ENCODE results near the gene RAB40C. TPM values are rescaled to one million over a fixed set of nuclear protein-coding genes. Genes with fewer than 3 reads are reported as not detected.
"Not testable (repeated sequence)": the region's sequence is repeated elsewhere in the genome, so short reads cannot be mapped to it uniquely, and the experiment has no call there.

Gene RAB40C
- total RNA-seq, 2 experiments from 2014 or later = 13.3 to 17.6 TPM

DNA sequence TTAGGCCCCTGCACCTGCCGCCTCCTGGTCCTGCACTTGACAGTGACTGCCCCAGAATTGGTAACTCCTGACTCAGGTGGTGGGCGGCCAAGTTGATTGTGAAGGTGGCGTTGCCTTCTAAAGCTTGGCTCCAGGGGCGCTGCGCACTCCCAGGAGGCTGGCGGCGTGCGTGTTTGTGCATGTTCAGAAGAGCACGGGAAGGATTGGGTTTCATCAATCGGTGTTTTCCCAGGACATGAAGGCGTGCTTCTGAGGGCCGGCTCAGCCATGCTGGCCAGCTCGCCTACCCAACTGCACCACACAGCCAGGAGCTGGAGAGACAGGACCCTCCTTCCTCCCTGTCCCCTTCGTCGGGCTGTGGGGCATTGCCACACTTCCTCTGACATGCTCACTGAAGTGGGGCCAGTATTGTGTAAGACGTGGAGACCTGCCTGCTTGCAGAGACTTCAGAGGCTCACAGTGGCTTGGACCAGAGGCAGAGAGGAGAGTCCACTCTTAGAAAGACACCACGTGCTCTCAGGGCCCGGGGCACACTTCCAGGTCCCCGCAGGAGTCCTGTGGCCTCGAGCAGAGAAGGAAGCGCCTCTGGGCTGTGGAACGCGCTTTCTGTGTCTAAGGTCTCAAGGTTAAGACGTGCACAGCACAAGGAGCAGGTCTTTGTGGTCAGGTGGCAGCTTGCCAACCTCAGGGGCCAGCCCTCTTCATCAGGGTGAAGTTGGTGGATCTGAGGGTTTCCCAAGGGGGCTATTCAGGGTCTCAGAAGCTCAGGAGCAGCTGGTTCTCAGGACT lies 2.8 kb downstream of the RAB40C start:
- Mint-ChIP-seq H3K4me3 (no peak overlapping the region), H3K36me3 (ENCODE audit: low read depth) (no peaks in the 10 kb centered on the region), H3K9me3 (no peaks in the 10 kb centered on the region), H3K27me3 (no peaks in the 10 kb centered on the region), H3K27ac (no peak overlapping the region), H3K4me1 (peaks cover 21% of the 10 kb centered on the region)
- no peak for DNase-seq
- CTCF ChIA-PET = interaction anchor here (0.8 to 1.2 kb wide), 5 partner anchors 10 to 68 kb away, joined by 3 to 5 read pairs (median 3); no protein-coding TSS in a partner anchor
- POLR2A ChIA-PET = no interaction called here

DNA sequence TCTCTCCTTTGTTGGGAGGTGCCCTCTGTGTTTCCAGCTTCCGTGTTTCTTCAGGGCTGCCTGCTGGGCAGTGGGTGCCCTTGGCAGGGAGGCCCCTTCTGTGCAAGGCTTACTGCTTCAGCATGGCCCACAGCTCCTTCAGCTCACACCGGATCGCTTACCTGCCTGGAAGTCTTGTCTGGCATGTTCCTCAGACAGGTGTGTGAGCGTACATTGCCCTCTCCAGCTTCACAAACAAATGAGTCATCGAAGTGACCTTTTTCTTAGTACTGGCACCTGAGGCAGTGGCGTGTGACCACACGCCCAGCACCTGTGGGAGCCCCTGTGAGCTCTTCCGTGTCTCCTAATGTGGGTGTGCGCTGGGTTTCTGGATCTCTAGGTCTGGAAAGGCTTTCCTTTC lies 3.5 kb downstream of the RAB40C start:
- DNase-seq = no peak
- Mint-ChIP-seq H3K27ac (no peak overlapping the region), H3K27me3 (no peaks in the 10 kb centered on the region), H3K4me1 (peaks cover 17% of the 10 kb centered on the region), H3K4me3 (no peak overlapping the region), H3K36me3 (ENCODE audit: low read depth) (no peaks in the 10 kb centered on the region), H3K9me3 (no peaks in the 10 kb centered on the region)
- CTCF ChIA-PET = interaction anchor here (0.8 to 1.2 kb wide), 3 partner anchors 14 to 43 kb away, joined by 3 to 5 read pairs (median 3); no protein-coding TSS in a partner anchor
- POLR2A ChIA-PET = no interaction called here

DNA sequence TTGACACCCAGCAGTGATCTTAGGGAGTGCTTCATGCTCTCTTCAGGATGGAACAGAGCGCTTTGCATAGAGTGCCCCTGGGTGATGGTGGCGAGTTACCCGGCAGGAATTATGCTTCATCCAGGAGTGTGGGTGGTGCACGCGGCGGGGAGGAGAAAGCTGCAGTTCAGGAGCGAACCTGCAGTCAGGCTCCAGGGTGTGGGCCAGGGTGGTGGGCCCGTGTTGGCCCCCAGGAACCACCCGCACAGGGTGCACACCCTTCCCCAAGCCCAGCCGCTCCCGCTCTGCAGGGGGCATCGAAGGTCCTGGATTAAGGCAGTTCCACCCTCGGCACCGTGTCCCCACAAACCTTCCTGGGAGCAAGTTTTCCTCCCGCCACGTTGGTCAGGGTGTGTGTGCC lies 3.9 kb downstream of the RAB40C start:
- Mint-ChIP-seq H3K36me3 (ENCODE audit: low read depth) (no peaks in the 10 kb centered on the region), H3K9me3 (no peaks in the 10 kb centered on the region), H3K27ac (no peak overlapping the region), H3K4me3 (no peak overlapping the region), H3K27me3 (no peaks in the 10 kb centered on the region), H3K4me1 (peaks cover 17% of the 10 kb centered on the region)
- no peak for DNase-seq
- CTCF ChIA-PET = interaction anchor here (0.8 kb wide), 1 partner anchor 15 kb away, joined by 3 read pairs; no protein-coding TSS in a partner anchor
- POLR2A ChIA-PET = no interaction called here

DNA sequence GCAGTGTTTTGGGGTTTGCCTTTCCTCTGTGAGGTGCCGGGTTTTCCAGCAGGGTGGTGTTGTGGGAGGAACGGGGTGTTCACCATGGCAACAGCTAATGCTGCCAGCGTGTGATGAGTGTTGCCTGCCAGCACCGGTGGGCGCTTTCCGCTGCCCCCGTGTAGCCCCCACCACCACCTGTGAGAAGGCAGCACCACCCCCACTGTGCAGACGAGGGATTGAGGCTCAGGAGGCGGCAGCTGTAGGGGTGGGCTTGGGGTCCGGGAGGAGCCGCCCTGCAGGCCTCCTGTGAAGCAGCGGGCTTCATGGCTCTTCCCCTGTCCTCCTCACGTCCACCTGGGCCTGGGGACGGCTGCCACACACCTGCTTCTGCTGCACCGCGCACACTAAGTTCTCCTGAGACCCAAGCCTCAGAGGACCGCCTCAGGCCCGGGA lies 5.2 kb downstream of the RAB40C start:
- H3K4me1 Mint-ChIP-seq = peaks cover 17% of the 10 kb centered on the region
- ChIA-PET CTCF (no interaction called here), POLR2A (no interaction called here)

DNA sequence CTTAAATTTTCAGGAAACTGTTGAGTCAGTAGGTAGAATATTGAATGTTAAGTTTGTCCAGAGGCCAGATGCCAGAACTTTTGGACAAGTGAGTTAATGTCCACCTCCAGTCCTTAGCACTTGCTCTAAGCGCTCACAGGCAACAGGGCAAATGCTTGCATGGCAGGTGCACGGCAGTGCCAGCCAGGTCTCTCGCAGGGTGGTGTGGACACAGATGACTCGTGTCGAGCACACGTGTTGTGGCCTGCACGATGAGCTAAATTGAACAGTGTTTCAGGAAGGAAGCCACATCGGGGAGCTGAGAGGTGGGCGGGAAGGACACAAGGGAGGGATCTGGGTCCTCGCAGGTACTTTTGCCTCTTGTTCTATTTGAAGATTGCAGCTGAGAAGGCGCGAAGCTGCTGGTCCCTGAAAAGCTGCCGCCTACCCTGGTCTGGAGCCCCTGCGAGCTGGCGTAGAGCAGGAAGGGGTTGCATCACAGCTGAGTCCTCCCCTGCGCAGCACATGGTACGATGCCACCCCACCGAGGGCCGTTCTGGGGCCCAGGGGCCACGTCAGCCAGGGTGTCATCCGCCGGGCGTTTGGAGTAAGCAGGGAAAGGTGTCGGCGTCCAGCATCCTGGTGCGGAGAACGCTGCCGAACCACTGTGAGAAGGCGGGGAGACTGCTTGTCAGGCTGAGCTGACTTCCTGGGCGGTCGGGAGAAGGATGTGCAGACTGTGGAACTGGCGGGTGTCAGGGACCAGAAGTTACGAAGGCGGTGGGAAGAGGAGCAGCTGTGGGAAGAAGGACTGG lies 6.3 kb downstream of the RAB40C start:
- ChIA-PET POLR2A (no interaction called here), CTCF (interaction anchor here (0.6 kb wide), 2 partner anchors 532 to 715 kb away, joined by 3 to 4 read pairs; no protein-coding TSS in a partner anchor)
- Mint-ChIP-seq H3K4me1 (peaks cover 10% of the 10 kb centered on the region), H3K36me3 (ENCODE audit: low read depth) (no peaks in the 10 kb centered on the region), H3K27me3 (no peaks in the 10 kb centered on the region), H3K4me3 (no peak overlapping the region), H3K27ac (no peak overlapping the region), H3K9me3 (no peaks in the 10 kb centered on the region)
- no peak for DNase-seq

More for the DNA sequence above, 5.2 kb downstream of the RAB40C start:
- Mint-ChIP-seq H3K4me3 (no peak overlapping the region), H3K36me3 (ENCODE audit: low read depth) (no peaks in the 10 kb centered on the region), H3K27me3 (no peaks in the 10 kb centered on the region), H3K9me3 (no peaks in the 10 kb centered on the region), H3K27ac (no peak overlapping the region)
- DNase-seq = no peak

DNA sequence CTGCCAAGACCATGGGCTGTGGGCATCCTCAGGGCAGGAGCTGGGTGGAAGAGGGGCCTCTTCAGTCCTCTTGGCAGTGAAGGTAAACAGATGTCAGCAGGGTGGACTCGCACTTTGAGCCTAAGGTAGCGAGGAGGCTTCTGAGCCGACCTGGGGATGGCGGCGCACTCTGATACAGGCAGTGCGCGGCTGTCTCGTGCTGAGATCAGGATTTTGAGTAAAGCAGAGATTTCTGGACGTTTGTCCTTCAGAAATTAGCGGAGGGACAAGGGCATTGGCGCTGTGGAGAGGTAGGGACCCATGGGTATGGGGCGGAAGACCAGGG lies 6.8 kb downstream of the RAB40C start:
- DNase-seq = no peak
- Mint-ChIP-seq H3K27ac (no peak overlapping the region), H3K27me3 (no peaks in the 10 kb centered on the region), H3K9me3 (no peaks in the 10 kb centered on the region), H3K4me1 (peaks cover 6% of the 10 kb centered on the region), H3K36me3 (ENCODE audit: low read depth) (no peaks in the 10 kb centered on the region), H3K4me3 (no peak overlapping the region)
- ChIA-PET POLR2A (no interaction called here), CTCF (no interaction called here)

DNA sequence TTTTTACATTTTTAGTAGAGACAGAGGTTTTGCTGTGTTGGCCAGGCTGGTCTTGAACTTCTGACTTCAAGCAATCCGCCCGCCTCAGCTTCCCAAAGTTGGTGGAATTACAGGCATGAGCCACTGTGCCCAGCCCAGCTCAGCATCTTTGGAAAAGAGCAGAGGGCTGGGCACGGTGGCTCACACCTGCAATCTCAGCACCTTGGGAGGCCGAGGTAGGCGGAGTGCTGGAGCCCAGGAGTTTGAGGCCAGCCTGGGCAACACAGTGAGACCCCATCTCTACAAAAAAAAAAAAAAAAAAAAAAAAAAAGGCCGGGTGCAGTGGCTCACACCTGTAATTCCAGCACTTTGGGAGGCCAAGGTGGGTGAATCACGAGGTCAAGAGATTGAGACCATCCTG lies 7.8 kb downstream of the RAB40C start:
- CTCF ChIA-PET = interaction anchor here (0.7 kb wide), 1 partner anchor 81 kb away, joined by 4 read pairs; no protein-coding TSS in a partner anchor
- H3K27me3 Mint-ChIP-seq; H3K27ac Mint-ChIP-seq; DNase-seq; H3K4me1 Mint-ChIP-seq; POLR2A ChIA-PET; H3K36me3 Mint-ChIP-seq (ENCODE audit: low read depth); H3K4me3 Mint-ChIP-seq; H3K9me3 Mint-ChIP-seq: not testable (repeated sequence)

DNA sequence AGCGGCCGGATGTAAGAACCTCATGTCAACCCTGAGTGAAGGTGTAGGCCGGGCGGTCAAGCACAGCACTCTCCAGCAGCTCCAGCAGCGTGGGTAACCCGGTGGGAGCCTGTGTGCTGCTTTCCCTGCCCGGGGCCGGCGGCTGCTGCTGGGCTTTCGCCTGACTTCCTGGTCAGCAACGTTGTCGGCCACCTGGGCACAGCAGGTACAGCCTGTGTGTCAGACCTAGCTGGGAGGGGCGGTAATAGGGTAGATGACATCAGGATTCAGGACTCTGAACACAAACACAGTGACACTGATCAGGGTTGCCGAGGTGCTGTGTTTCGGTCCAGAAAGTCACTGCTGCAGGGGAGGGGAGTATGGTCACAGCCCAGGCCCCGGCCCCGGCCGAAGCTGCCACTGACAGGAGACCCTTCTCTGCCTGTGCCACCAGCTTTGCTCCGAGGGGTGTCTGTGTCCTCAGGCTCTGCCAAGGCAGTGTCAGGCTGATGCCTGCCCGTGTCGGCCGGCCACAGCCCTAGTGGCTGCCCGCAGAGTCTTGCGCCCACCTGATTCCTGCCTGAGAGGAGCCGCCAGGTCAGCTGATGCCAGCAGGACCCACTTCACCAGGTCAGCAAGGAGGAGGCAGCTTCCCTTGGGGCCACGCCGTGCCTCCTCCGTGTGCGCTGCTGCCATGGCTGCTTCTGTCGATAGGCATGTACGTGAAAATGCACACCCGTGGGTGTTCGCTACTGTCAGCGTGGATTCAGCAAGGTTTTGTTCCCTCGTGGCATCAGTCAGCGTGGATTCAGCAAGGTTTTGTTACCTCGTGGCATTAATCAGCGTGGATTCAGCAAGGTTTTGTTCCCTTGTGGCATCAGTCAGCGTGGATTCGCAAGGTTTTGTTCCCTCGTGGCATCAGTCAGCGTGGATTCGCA lies 9.2 kb downstream of the RAB40C start:
- H3K9me3 Mint-ChIP-seq = no peaks in the 10 kb centered on the region
- DNase-seq = no peak
- H3K4me3 Mint-ChIP-seq = no peak overlapping the region
- H3K27me3 Mint-ChIP-seq = no peaks in the 10 kb centered on the region
- CTCF ChIA-PET = interaction anchor here (0.6 kb wide), 2 partner anchors 27 to 55 kb away, joined by 3 read pairs; no protein-coding TSS in a partner anchor
- peaks cover 2% of the 10 kb centered on the region for H3K36me3 Mint-ChIP-seq (ENCODE audit: low read depth)
- H3K4me1 Mint-ChIP-seq = peaks cover 3% of the 10 kb centered on the region
- POLR2A ChIA-PET = no interaction called here
- H3K27ac Mint-ChIP-seq = no peak overlapping the region

DNA sequence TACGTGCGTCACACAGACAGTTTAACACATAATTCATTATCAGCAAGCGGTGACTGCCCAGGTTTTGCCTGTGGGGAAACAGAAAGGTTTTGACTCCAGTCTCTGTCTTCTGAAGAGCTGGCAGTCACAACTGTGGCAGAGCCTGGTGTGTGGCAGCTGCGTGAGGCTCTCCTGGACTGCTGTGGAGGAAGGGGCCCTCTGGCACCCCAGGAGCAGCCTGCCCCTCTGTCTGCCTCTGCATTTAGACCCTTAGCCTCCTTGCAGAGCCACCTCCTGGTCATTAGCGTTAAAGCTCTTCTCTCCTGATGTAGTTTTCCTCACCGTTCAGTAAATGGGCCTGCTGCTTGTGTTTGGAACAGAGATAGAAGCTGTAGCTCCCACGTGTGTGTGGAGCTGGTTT lies 10.9 kb downstream of the RAB40C start:
- peaks cover 2% of the 10 kb centered on the region for H3K9me3 Mint-ChIP-seq
- ChIA-PET POLR2A (interaction anchor here (0.6 kb wide), 1 partner anchor 347 kb away, joined by 4 read pairs; no protein-coding TSS in a partner anchor), CTCF (no interaction called here)
- peaks cover 2% of the 10 kb centered on the region for H3K36me3 Mint-ChIP-seq (ENCODE audit: low read depth)
- no peak overlapping the region for H3K27ac Mint-ChIP-seq
- no peaks in the 10 kb centered on the region for H3K27me3 Mint-ChIP-seq
- H3K4me1 Mint-ChIP-seq = peaks cover 3% of the 10 kb centered on the region
- no peak for DNase-seq
- H3K4me3 Mint-ChIP-seq = no peak overlapping the region

DNA sequence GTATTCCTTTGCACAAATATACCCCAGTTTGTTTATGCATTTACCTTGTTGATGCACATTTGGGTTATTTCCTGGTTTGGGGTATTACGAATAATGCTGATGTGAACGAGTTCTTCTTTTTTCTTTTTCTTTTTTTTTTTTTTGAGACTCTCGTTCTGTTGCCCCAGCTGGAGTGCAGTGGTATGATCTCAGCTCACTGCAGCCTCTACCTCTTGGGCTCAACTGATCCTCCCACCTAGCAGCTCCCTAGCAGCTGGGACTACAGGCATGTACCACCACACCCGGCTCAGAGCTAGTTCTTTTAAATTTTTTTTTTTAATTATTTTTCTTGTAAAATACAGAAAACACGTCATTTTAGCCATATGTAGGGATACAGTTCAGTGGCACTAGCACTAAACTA lies 14.1 kb downstream of the RAB40C start:
- DNase-seq = no peak
- Mint-ChIP-seq H3K27me3 (no peaks in the 10 kb centered on the region), H3K4me3 (no peak overlapping the region), H3K36me3 (ENCODE audit: low read depth) (peaks cover 2% of the 10 kb centered on the region), H3K4me1 (peaks cover 5% of the 10 kb centered on the region), H3K27ac (no peak overlapping the region), H3K9me3 (peaks cover 2% of the 10 kb centered on the region)
- ChIA-PET CTCF (no interaction called here), POLR2A (no interaction called here)

DNA sequence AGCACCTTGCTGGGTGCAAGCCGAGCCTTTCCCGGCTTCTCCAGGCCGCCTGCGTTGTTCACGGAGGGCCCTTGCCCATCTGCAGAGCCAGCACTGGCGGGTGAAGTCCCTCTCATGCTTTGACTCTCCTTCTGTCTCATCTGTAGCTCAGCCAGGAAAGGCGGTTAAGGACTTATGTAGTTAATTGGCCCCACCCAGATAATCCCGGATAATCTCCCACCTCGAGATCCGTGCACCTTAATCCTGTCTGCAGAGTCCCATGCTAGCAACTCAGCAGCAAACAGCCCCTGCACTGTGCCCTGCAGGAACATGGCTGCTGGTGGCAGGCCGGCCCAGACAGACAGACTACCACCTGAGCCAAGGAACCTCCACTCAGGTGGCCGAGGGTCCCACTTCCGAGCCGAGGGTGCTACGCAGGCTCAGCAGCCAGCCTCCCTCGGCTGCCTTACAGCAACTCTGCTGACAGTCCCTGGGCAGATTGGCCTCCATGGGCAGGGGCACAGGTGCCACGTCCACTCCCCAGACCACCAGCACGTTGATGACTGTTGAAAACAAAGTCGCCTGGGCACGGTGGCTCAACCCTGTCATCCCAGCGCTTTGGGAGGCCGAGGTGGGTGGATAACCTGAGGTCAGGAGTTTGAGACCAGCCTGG lies 16.9 kb downstream of the RAB40C start:
- no peak overlapping the region for H3K4me3 Mint-ChIP-seq
- CTCF ChIA-PET = no interaction called here
- H3K27me3 Mint-ChIP-seq = no peaks in the 10 kb centered on the region
- no peak overlapping the region for H3K27ac Mint-ChIP-seq
- DNase-seq = no peak
- H3K36me3 Mint-ChIP-seq (ENCODE audit: low read depth) = peaks cover 2% of the 10 kb centered on the region
- POLR2A ChIA-PET = no interaction called here
- H3K9me3 Mint-ChIP-seq = peaks cover 2% of the 10 kb centered on the region
- H3K4me1 Mint-ChIP-seq = peaks cover 7% of the 10 kb centered on the region

DNA sequence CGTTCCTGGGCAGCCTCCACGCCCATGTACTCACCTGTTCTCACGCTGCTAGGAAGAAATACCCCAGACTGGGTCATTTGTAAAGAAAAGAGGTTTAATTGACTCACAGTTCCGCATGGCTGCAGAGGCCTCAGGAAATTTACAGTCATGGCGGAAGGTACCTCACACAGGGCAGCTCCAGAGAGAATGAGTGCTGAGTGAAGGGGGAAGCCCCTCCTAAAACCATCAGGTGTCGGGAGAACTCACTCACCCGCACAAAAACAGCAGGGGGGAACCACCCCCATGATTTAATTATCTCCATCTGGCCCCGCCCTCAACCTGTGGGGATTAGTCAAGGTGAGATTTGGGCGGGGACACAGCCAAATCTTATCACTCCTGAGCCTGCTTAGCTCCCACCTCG lies 18.2 kb downstream of the RAB40C start:
- Mint-ChIP-seq H3K36me3 (ENCODE audit: low read depth) (peaks cover 2% of the 10 kb centered on the region), H3K27ac (no peak overlapping the region), H3K4me3 (no peak overlapping the region), H3K27me3 (no peaks in the 10 kb centered on the region), H3K4me1 (peaks cover 7% of the 10 kb centered on the region), H3K9me3 (peaks cover 2% of the 10 kb centered on the region)
- no peak for DNase-seq
- CTCF ChIA-PET = no interaction called here
- POLR2A ChIA-PET = no interaction called here
